T-helper 17 cell (primary cell): Measurements from ENCODE around the gene MACC1. TPM values are rescaled to one million over a fixed set of nuclear protein-coding genes. Genes with fewer than 3 reads are reported as not detected.

Source experiments
- ATAC-seq: fragments of 150-1000 bp; cut with Tn5 transposase; 2 replicates; pipeline ENCODE4 v1.10.0; 2021; ENCODE audit warnings: mild to moderate bottlenecking, moderate library complexity
- DNase-seq, 3 donors: peaks; one replicate each; pipeline versions ENCODE4 v3.0.0 to v3.0.0-alpha.2; 2020 to 2021
- H3K9me3 ChIP-seq: one replicate; pipeline ENCODE4 v1.7.0; 2013; ENCODE audit warnings: low read length, mild to moderate bottlenecking; ENCODE audit not compliant: control insufficient read depth, poor library complexity, severe bottlenecking
- H3K27ac Mint-ChIP-seq: one replicate; pipeline ENCODE4 v1.8.0; 2022; ENCODE audit warnings: mild to moderate bottlenecking, moderate library complexity, mixed read lengths
- H3K27me3 Mint-ChIP-seq: one replicate; pipeline ENCODE4 v1.8.0; 2022; ENCODE audit warnings: mixed read lengths
- H3K36me3 Mint-ChIP-seq: one replicate; pipeline ENCODE4 v1.8.0; 2022; ENCODE audit warnings: low read depth, mixed read lengths
- H3K4me1 Mint-ChIP-seq: one replicate; pipeline ENCODE4 v1.8.0; 2022; ENCODE audit warnings: mild to moderate bottlenecking, mixed read lengths
- H3K4me3 Mint-ChIP-seq: one replicate; pipeline ENCODE4 v1.8.0; 2022; ENCODE audit warnings: mild to moderate bottlenecking, moderate library complexity, mixed read lengths
- total RNA-seq, 4 donors: library from RNA in 2 of 4; stranded (reverse) in 2 of 4; gene quantifications; one replicate each; pipeline ENCODE4 v1.2.3 and lab custom pipeline; 2022 to 2026

Gene MACC1
- total RNA-seq, 2 donors from 2014 or later, result 0.42 to 0.65 TPM

GRCh38 chr7:20165146-20165510, 52.1 kb downstream of the MACC1 start:
- Mint-ChIP-seq H3K4me1 (no peaks in the 10 kb centered on the region), H3K36me3 (no peaks in the 10 kb centered on the region), H3K4me3 (no peak overlapping the region), H3K27ac (no peak overlapping the region), H3K27me3 (no peaks in the 10 kb centered on the region)
- DNase-seq (no peak), ATAC-seq (no peak)
- H3K9me3 ChIP-seq, result no peaks in the 10 kb centered on the region

- H3K36me3 Mint-ChIP-seq, result no peaks in the 10 kb centered on the region
- ATAC-seq, result no peak
- H3K4me1 Mint-ChIP-seq, result no peaks in the 10 kb centered on the region
- H3K4me3 Mint-ChIP-seq, result no peak overlapping the region
- DNase-seq, result no peak
- no peak overlapping the region for H3K27ac Mint-ChIP-seq
- H3K27me3 Mint-ChIP-seq, result no peaks in the 10 kb centered on the region
- no peaks in the 10 kb centered on the region for H3K9me3 ChIP-seq
Measured at GRCh38 chr7:20164425-20165145, 52.6 kb downstream of the MACC1 start.

GRCh38 chr7:20162665-20163064, 54.5 kb downstream of the MACC1 start:
- DNase-seq (no peak), ATAC-seq (no peak)
- no peaks in the 10 kb centered on the region for H3K36me3 Mint-ChIP-seq
- no peaks in the 10 kb centered on the region for H3K4me1 Mint-ChIP-seq
- H3K4me3 Mint-ChIP-seq, result no peak overlapping the region
- no peaks in the 10 kb centered on the region for H3K27me3 Mint-ChIP-seq
- no peaks in the 10 kb centered on the region for H3K9me3 ChIP-seq
- no peak overlapping the region for H3K27ac Mint-ChIP-seq

- Mint-ChIP-seq H3K27ac (no peak overlapping the region), H3K4me3 (no peak overlapping the region), H3K27me3 (no peaks in the 10 kb centered on the region), H3K4me1 (no peaks in the 10 kb centered on the region), H3K36me3 (no peaks in the 10 kb centered on the region)
- ATAC-seq (no peak), DNase-seq (no peak)
- no peaks in the 10 kb centered on the region for H3K9me3 ChIP-seq
Measured at GRCh38 chr7:20159226-20159747, 57.9 kb downstream of the MACC1 start.

GRCh38 chr7:20158684-20159083, 58.5 kb downstream of the MACC1 start:
- Mint-ChIP-seq H3K27ac (no peak overlapping the region), H3K4me3 (no peak overlapping the region), H3K4me1 (no peaks in the 10 kb centered on the region), H3K36me3 (no peaks in the 10 kb centered on the region), H3K27me3 (no peaks in the 10 kb centered on the region)
- DNase-seq, result no peak
- H3K9me3 ChIP-seq, result no peaks in the 10 kb centered on the region
- no peak for ATAC-seq

- ATAC-seq (no peak), DNase-seq (no peak)
- Mint-ChIP-seq H3K36me3 (no peaks in the 10 kb centered on the region), H3K27ac (no peak overlapping the region), H3K27me3 (no peaks in the 10 kb centered on the region), H3K4me3 (no peak overlapping the region), H3K4me1 (no peaks in the 10 kb centered on the region)
- H3K9me3 ChIP-seq, result no peaks in the 10 kb centered on the region
Measured at GRCh38 chr7:20157456-20157855, 59.7 kb downstream of the MACC1 start.

- no peak for DNase-seq
- Mint-ChIP-seq H3K4me3 (no peak overlapping the region), H3K4me1 (no peaks in the 10 kb centered on the region), H3K27ac (no peak overlapping the region), H3K27me3 (no peaks in the 10 kb centered on the region), H3K36me3 (no peaks in the 10 kb centered on the region)
- ATAC-seq, result no peak
- H3K9me3 ChIP-seq, result no peaks in the 10 kb centered on the region
Measured at GRCh38 chr7:20153999-20154398, 63.2 kb downstream of the MACC1 start.

- Mint-ChIP-seq H3K27me3 (no peaks in the 10 kb centered on the region), H3K4me1 (no peaks in the 10 kb centered on the region), H3K4me3 (no peak overlapping the region)
Measured at GRCh38 chr7:20153567-20153966, 63.6 kb downstream of the MACC1 start.

GRCh38 chr7:20152511-20152910, 64.7 kb downstream of the MACC1 start:
- Mint-ChIP-seq H3K4me3 (no peak overlapping the region), H3K4me1 (no peaks in the 10 kb centered on the region), H3K27me3 (no peaks in the 10 kb centered on the region), H3K27ac (no peak overlapping the region), H3K36me3 (no peaks in the 10 kb centered on the region)
- no peak for ATAC-seq
- H3K9me3 ChIP-seq, result no peaks in the 10 kb centered on the region
- no peak for DNase-seq

More at GRCh38 chr7:20153567-20153966, 63.6 kb downstream of the MACC1 start:
- DNase-seq, result no peak
- no peaks in the 10 kb centered on the region for H3K9me3 ChIP-seq
- no peak for ATAC-seq
- no peaks in the 10 kb centered on the region for H3K36me3 Mint-ChIP-seq
- H3K27ac Mint-ChIP-seq, result no peak overlapping the region

GRCh38 chr7:20151708-20152456, 65.3 kb downstream of the MACC1 start:
- H3K9me3 ChIP-seq, result no peaks in the 10 kb centered on the region
- H3K4me3 Mint-ChIP-seq, result no peak overlapping the region
- no peaks in the 10 kb centered on the region for H3K27me3 Mint-ChIP-seq
- no peak overlapping the region for H3K27ac Mint-ChIP-seq
- no peaks in the 10 kb centered on the region for H3K36me3 Mint-ChIP-seq
- ATAC-seq (no peak), DNase-seq (no peak)
- H3K4me1 Mint-ChIP-seq, result no peaks in the 10 kb centered on the region

GRCh38 chr7:20146451-20146850, 70.7 kb downstream of the MACC1 start:
- no peak for DNase-seq
- no peak overlapping the region for H3K27ac Mint-ChIP-seq

GRCh38 chr7:20144801-20145200, 72.4 kb downstream of the MACC1 start:
- H3K27me3 Mint-ChIP-seq, result no peaks in the 10 kb centered on the region
- no peaks in the 10 kb centered on the region for H3K9me3 ChIP-seq
- H3K4me1 Mint-ChIP-seq, result no peaks in the 10 kb centered on the region
- DNase-seq (no peak), ATAC-seq (no peak)
- H3K36me3 Mint-ChIP-seq, result no peaks in the 10 kb centered on the region
- no peak overlapping the region for H3K4me3 Mint-ChIP-seq
- no peak overlapping the region for H3K27ac Mint-ChIP-seq

More at GRCh38 chr7:20146451-20146850, 70.7 kb downstream of the MACC1 start:
- H3K27me3 Mint-ChIP-seq, result no peaks in the 10 kb centered on the region
- no peaks in the 10 kb centered on the region for H3K36me3 Mint-ChIP-seq
- no peak for ATAC-seq
- no peak overlapping the region for H3K4me3 Mint-ChIP-seq
- no peaks in the 10 kb centered on the region for H3K4me1 Mint-ChIP-seq
- no peaks in the 10 kb centered on the region for H3K9me3 ChIP-seq

GRCh38 chr7:20141666-20142065, 75.5 kb downstream of the MACC1 start:
- no peak overlapping the region for H3K27ac Mint-ChIP-seq
- H3K36me3 Mint-ChIP-seq, result no peaks in the 10 kb centered on the region
- DNase-seq (no peak), ATAC-seq (no peak)
- H3K4me1 Mint-ChIP-seq, result no peaks in the 10 kb centered on the region
- H3K4me3 Mint-ChIP-seq, result no peak overlapping the region
- H3K9me3 ChIP-seq, result no peaks in the 10 kb centered on the region
- no peaks in the 10 kb centered on the region for H3K27me3 Mint-ChIP-seq

GRCh38 chr7:20141002-20141345, 76.2 kb downstream of the MACC1 start:
- H3K4me1 Mint-ChIP-seq, result no peaks in the 10 kb centered on the region
- H3K36me3 Mint-ChIP-seq, result no peaks in the 10 kb centered on the region
- no peak overlapping the region for H3K4me3 Mint-ChIP-seq
- H3K9me3 ChIP-seq, result no peaks in the 10 kb centered on the region
- H3K27me3 Mint-ChIP-seq, result no peaks in the 10 kb centered on the region
- ATAC-seq (no peak), DNase-seq (no peak)
- H3K27ac Mint-ChIP-seq, result no peak overlapping the region
